Activated CD8-positive, alpha-beta T cell treated with anti-CD3 and anti-CD28 coated beads for 36 hours (primary cell): ENCODE results near the gene ADAMTS2. TPM values are rescaled to one million over a fixed set of nuclear protein-coding genes. Genes with fewer than 3 reads are reported as not detected.

Experiments
- ATAC-seq: fragments of 200-7000 bp; cut with Tn5 transposase; one replicate; pipeline ENCODE4 v1.10.0; 2021; ENCODE audit warnings: mild to moderate bottlenecking, moderate library complexity
- CTCF ChIA-PET: fragments of 350-600 bp; sonication (Branson Sonifier 250); formaldehyde crosslinking; loops from one replicate; lab custom pipeline; 2021; ENCODE audit warnings: antibody characterized with exemption; lab: Charles Lee
- POLR2A ChIA-PET: fragments of 350-600 bp; sonication (Branson Sonifier 250); formaldehyde crosslinking; loops from one replicate; lab custom pipeline; 2021; ENCODE audit warnings: antibody characterized with exemption; lab: Charles Lee
- DNase-seq: peaks from one replicate; pipeline ENCODE4 v3.0.0-alpha.2; 2020
- H3K27ac Mint-ChIP-seq: one replicate; pipeline ENCODE4 v1.8.0; 2021; ENCODE audit warnings: mild to moderate bottlenecking, mixed read lengths
- H3K27me3 Mint-ChIP-seq: one replicate; pipeline ENCODE4 v1.8.0; 2021; ENCODE audit warnings: mixed read lengths
- H3K36me3 Mint-ChIP-seq: one replicate; pipeline ENCODE4 v1.8.0; 2021; ENCODE audit warnings: low read depth, mixed read lengths
- H3K4me1 Mint-ChIP-seq: one replicate; pipeline ENCODE4 v1.8.0; 2021; ENCODE audit warnings: low read depth, mixed read lengths
- H3K4me3 Mint-ChIP-seq: one replicate; pipeline ENCODE4 v1.8.0; 2021; ENCODE audit warnings: mild to moderate bottlenecking, moderate library complexity, mixed read lengths
- H3K9me3 Mint-ChIP-seq: one replicate; pipeline ENCODE4 v1.8.0; 2021; ENCODE audit warnings: mixed read lengths
- CTCF ChIP-seq: fragments of 200-600 bp; IDR thresholded peaks from one replicate; pipeline ENCODE4 v1.8.0; 2022; ENCODE audit warnings: antibody characterized with exemption, mild to moderate bottlenecking
- intact Hi-C: fragments of 100-400 bp; cut with micrococcal nuclease; formaldehyde crosslinking; loops from one replicate; pipeline ENCODE4 v1.10.0; 2022
- total RNA-seq, 2 experiments: library from RNA; stranded (reverse); gene quantifications; one replicate each; pipeline ENCODE4 v1.2.3, GENCODE V29; 2021

The ADAMTS2 gene
- total RNA-seq, 2 experiments from 2014 or later = not detected

- peaks cover 1% of the 10 kb centered on the region for H3K27me3 Mint-ChIP-seq
- no peak for DNase-seq
- ChIA-PET CTCF (no interaction called here), POLR2A (no interaction called here)
- H3K4me1 Mint-ChIP-seq = no peaks in the 10 kb centered on the region
- no peak for ATAC-seq
- H3K36me3 Mint-ChIP-seq = no peaks in the 10 kb centered on the region
- intact Hi-C loops = no loop called here
- H3K27ac Mint-ChIP-seq = no peak overlapping the region
- H3K4me3 Mint-ChIP-seq = no peak overlapping the region
- TF ChIP-seq CTCF = no peak
- peaks cover 10% of the 10 kb centered on the region for H3K9me3 Mint-ChIP-seq
These were observed 121.3 kb downstream of the ADAMTS2 start for GRCh38 chr5:179223961-179224360.

GRCh38 chr5:179223528-179223927, 121.7 kb downstream of the ADAMTS2 start:
- no peak for TF ChIP-seq CTCF
- intact Hi-C loops = no loop called here
- Mint-ChIP-seq H3K9me3 (peaks cover 10% of the 10 kb centered on the region), H3K4me3 (no peak overlapping the region), H3K27ac (no peak overlapping the region), H3K4me1 (no peaks in the 10 kb centered on the region), H3K27me3 (peaks cover 1% of the 10 kb centered on the region), H3K36me3 (no peaks in the 10 kb centered on the region)
- no peak for ATAC-seq
- CTCF ChIA-PET = no interaction called here
- POLR2A ChIA-PET = no interaction called here
- DNase-seq = no peak

- Mint-ChIP-seq H3K36me3 (no peaks in the 10 kb centered on the region), H3K9me3 (peaks cover 10% of the 10 kb centered on the region), H3K27ac (no peak overlapping the region), H3K4me3 (no peak overlapping the region), H3K27me3 (peaks cover 1% of the 10 kb centered on the region), H3K4me1 (no peaks in the 10 kb centered on the region)
- TF ChIP-seq CTCF = no peak
- ChIA-PET POLR2A (no interaction called here), CTCF (no interaction called here)
- DNase-seq (no peak), ATAC-seq (no peak)
- intact Hi-C loops = no loop called here
These were observed 122.8 kb downstream of the ADAMTS2 start for GRCh38 chr5:179222246-179223017.

GRCh38 chr5:179221877-179222220, 123.4 kb downstream of the ADAMTS2 start:
- POLR2A ChIA-PET = no interaction called here
- intact Hi-C loops = no loop called here
- H3K4me3 Mint-ChIP-seq = no peak overlapping the region
- H3K27ac Mint-ChIP-seq = no peak overlapping the region
- TF ChIP-seq CTCF = no peak
- peaks cover 10% of the 10 kb centered on the region for H3K9me3 Mint-ChIP-seq
- no peak for ATAC-seq
- no peaks in the 10 kb centered on the region for H3K36me3 Mint-ChIP-seq
- H3K27me3 Mint-ChIP-seq = peaks cover 1% of the 10 kb centered on the region
- no peaks in the 10 kb centered on the region for H3K4me1 Mint-ChIP-seq
- DNase-seq = no peak
- CTCF ChIA-PET = no interaction called here

GRCh38 chr5:179221196-179221876, 123.9 kb downstream of the ADAMTS2 start:
- no peak overlapping the region for H3K27ac Mint-ChIP-seq
- TF ChIP-seq CTCF = no peak
- intact Hi-C loops = no loop called here
- H3K4me3 Mint-ChIP-seq = no peak overlapping the region
- CTCF ChIA-PET = no interaction called here
- ATAC-seq (no peak), DNase-seq (no peak)
- no peaks in the 10 kb centered on the region for H3K4me1 Mint-ChIP-seq
- POLR2A ChIA-PET = no interaction called here
- H3K9me3 Mint-ChIP-seq = peaks cover 10% of the 10 kb centered on the region
- H3K27me3 Mint-ChIP-seq = peaks cover 1% of the 10 kb centered on the region
- no peaks in the 10 kb centered on the region for H3K36me3 Mint-ChIP-seq
